Activated CD4-positive, alpha-beta T cell treated with anti-CD3 and anti-CD28 coated beads, Interleukin-2, amount 50 U/mL, for 24 hours (primary cell): ENCODE data around the gene OR52N4.
"Not testable (repeated sequence)": the region's sequence is repeated elsewhere in the genome, so short reads cannot be mapped to it uniquely, and the experiment has no call there.

Experiments used
- DNase-seq, 2 donors: peaks; one replicate each; pipeline ENCODE4 v3.0.0-alpha.2; 2020; ENCODE audit warnings: low read depth in 1 of 2, low spot score in 1 of 2

OR52N4 gene

DNA sequence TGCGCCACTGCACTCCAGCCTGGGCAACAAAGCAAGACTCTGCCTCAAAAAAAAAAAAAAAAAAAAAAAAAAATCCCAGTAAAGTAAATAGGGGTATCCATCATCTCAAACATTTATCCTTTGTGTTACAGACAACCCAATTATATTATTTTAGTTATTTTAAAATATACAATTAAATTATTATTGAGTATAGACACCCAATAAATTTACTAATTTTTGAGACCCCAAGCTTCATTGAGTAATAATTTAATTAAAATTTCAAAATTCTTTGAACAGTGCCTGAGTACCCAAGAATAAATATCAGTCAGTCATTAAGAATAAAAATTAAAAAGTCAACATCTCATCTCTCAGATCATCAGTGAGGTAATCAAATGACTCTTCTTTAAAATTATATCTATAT, at the start of gene OR52N4:
TSS of gene OR52N4 (plus strand) at position 301 of the 400 bp plus-strand sequence. CDS start 498 bp downstream, outside the sequence.
- no peak for DNase-seq

DNA sequence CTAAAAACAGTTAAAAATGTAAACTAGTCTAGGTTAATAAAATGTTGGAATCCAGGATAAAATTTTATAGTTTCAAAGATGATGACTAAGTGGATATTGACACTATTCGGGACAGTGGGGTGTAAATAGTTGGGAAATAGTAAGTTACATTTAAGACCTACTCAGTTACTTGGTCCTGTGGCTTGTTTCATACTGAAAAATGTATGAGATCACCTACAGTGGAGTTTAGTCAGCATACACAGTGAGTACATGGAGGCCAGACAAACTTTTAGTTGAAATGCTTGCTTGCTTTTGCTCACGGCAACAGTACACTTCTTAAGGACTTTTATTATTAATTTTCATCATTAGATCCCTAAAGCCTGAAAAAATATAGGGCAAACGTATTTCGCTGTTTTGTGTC, 48.4 kb upstream of the OR52N4 start:
- DNase-seq: no peak

DNA sequence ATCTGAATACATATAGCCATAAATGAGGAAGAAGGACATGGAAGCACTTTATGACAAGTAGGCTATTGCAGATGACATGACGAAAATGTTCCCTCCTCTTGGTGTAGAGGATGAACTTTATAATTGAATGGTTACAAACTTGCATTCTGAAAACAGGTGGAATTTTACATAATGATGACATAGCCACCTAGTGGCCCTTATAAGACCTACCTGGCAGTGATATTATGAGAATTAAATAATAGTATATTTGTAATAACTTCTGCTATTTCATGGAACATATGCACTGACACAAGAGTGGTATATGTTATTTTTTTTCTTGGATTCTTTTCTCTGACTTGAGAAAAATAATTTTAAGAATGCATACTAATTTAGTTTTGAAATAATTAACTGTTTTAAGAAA, 41.5 kb upstream of the OR52N4 start:
- DNase-seq: no peak

DNA sequence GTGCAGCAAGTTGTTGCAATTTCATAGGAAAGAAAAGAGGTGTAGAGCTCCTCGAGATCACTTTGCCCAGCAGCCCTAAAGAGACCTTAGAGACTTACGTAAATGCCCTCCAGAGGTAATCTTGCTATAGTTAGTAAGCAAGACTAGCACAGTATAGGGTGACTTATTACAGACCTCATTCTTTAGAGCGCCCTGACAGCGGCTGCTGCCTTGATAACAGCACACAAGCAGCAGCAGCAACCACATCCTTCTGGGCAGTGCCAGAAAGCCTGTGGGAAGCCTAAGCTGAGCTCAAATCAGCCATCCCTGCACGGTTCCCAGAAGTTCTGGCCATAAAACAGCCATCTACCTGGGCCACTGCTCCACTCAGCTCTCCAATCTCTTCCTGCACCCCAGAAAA, 40.3 kb upstream of the OR52N4 start:
- no peak for DNase-seq

DNA sequence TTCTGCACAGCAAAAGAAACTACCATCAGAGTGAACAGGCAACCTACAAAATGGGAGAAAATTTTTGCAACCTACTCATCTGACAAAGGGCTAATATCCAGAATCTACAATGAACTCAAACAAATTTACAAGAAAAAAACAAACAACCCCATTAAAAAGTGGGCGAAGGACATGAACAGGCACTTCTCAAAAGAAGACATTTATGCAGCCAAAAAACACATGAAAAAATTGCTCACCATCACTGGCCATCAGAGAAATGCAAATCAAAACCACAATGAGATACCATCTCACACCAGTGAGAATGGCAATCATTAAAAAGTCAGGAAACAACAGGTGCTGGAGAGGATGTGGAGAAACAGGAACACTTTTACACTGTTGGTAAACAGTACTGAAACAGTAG, 37.5 kb upstream of the OR52N4 start:
- not testable (repeated sequence) for DNase-seq

DNA sequence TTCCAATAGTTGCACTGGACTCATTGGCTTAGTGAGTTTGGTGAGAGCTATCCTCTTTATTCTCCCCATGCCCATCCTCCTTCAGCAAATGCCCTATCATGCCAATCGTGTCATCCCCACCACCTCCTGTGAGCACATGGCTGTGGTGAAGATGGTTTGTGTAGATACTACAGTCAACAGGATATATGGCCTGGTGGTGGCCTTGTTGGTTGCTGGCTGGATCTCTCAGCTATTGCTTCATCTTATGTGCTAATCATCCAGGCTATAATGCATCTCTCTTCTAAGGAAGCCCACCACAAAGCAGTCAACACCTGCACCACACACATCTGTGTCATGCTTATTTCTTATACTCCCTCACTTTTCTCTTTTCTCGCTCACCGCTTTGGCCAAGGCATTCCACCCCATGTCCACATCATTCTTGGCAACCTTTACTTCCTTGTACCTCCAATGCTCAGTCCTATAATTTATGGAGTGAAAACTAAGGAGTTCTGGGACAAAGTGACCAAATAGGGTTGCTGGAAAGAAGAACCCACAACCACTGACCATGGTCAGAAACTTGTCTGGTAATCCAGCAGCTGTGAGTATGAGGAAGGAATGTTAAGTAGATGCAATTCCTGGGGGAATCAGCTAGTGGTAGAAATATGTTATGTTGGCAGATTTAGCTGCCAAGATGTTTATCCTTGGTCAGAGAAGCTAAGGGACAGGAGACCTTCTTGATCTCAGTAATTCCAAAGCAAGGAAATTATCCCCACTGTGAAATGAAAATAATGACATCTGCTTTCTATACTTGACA, 34.1 kb upstream of the OR52N4 start:
- no peak for DNase-seq

DNA sequence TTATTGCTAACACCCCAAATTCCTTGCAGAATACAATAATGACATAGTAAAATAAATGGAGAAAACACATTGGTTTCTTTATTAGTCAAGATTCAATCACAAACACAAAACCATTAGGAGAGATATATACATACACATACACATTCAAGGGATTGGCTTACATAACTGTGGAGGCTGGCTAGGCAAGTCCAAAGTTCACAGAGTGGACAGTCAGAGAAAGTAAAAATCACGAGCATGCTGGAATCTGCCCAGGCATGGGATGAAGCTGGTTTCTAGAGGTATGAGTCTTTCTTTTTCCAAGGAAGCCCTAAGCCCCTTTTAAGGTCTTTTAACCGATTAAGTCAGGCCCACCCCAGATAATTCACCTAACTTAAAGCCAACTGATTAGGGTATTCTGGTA, 31.4 kb upstream of the OR52N4 start:
- no peak for DNase-seq

DNA sequence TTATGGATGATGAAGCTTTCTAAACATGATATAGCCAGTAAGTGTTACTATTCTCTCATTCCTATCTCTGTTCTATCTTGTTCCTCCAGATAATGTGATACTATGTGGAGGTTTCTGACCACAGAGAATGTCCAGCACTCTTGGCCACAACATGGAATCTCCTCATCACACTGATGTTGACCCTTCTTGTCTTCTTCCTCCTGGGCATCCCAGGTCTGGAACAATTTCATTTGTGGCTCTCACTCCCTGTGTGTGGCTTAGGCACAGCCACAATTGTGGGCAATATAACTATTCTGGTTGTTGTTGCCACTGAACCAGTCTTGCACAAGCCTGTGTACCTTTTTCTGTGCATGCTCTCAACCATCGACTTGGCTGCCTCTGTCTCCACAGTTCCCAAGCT, 27.7 kb upstream of the OR52N4 start:
- no peak for DNase-seq

DNA sequence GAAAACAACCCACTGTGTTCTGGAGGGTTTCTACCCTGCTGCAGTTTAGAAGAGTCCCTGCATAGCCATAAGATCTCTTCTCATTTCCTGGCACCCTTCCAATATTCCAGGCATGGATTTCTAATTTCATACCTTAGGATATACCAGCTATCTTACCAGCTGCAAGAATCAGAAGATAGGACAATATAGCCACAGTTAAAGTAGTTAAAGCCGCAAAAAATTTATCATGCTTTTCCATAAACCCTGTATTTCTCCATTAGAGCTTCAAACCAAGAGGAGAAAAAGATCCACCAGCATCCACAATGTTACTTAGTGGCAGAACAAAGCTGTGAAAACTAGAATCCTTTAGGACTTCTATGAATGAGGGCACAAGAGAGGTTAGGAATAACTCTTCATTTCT, 26.4 kb upstream of the OR52N4 start:
- no peak for DNase-seq

DNA sequence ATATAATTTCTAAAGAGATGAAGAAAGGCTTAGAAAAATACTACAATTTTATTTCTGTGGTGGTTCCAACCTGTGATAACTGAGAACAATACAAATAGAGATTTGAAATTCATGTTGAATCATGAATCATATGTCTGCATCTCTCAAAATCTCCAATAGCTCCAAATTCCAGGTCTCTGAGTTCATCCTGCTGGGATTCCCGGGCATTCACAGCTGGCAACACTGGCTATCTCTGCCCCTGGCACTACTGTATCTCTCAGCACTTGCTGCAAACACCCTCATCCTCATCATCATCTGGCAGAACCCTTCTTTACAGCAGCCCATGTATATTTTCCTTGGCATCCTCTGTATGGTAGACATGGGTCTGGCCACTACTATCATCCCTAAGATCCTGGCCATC, 17.6 kb upstream of the OR52N4 start, which contains the start of gene OR56B1:
TSS of gene OR56B1 (plus strand) at position 53 of the 400 bp plus-strand sequence. CDS start at position 122, 69 bp downstream.
- no peak for DNase-seq

DNA sequence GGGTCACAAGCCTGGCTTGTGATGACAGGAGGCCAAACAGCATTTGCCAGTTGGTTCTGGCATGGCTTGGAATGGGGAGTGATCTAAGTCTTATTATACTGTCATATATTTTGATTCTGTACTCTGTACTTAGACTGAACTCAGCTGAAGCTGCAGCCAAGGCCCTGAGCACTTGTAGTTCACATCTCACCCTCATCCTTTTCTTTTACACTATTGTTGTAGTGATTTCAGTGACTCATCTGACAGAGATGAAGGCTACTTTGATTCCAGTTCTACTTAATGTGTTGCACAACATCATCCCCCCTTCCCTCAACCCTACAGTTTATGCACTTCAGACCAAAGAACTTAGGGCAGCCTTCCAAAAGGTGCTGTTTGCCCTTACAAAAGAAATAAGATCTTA, 17.0 kb upstream of the OR52N4 start:
- DNase-seq: no peak

DNA sequence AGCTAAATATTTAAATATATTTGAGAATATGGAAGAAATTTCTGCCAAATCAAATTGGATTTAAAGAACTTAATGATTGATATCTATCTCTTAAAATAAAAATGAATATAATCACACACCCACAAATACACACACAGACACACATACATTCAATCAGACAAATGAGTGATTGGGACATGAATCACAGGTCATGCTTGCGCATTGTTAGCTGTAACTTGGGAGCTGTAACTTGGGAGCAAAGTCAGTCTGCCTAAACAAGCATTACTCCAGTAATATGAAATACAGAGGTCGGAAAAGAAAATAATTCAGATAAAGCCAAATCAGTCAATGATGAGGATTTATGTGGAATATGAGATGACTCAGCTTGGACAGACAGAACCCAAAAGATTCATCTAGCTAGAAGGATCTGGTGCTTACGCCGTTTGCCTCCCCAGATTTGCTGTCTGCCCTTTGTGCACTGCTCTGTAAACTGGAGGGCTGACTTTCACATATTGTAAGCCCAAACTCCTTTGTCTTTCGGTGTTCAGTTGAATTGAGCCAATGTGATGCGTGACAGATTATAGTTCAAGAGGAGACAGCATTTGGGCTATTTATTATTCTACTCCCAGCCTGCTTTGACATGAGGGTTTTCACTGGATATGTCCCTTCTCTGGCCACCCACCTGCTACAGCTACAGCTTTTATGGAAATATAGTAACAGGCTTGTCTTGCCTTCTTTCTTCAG, 16.2 kb upstream of the OR52N4 start:
- no peak for DNase-seq

DNA sequence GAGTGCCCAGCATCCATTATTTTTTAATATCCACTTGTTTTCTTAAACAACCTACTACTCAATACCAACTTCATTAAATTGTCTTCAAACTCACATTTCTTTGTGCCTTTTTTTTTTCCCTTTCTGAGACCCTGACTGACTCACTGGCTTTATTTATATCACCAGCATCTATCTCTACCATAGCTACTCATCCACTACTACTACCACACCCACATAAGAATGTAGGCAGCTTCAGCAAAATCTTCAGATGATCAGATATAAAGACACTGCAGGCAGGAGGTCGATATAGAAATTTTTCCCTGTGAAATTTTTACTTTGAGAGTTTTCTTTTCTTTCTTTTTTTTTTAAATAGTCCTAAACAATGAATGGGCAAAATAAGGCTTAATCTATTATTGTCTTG, 15.6 kb upstream of the OR52N4 start:
- no peak for DNase-seq

DNA sequence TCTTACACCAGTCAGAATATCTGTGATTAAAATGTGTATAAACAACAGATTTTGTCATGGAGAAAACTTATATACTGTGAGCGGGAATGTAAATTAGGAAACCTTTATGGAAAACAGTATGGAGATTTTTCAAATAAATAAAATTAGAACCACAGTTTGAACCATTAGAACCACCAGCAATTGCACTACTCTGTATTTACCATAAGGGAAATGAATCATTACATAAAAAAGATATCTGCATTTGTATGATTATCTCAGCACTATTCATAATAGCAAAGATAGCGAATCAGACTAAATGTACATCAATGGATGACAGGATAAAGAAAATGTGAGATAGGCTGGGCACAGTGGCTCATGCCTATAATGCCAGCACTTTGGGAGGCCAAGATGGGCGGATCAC, 7.4 kb upstream of the OR52N4 start:
- no peak for DNase-seq

DNA sequence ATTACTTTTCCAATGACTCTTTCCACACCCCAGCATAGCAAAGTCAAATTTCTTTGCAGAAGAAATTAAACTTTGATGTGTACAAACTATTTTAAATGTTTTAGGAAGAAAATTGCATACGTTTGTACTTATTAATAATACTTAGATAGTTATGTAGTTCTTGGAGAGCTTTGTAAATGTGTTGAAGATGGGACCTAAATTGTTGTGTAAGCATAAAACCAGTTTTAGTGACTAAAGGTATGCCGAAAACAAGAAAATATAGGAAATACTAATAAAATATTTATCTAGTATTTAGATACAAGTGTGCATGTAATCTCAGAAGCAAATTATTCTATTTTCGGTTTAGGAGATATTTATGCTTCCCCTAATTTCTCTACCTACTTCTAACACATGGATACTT, 4.2 kb upstream of the OR52N4 start:
- no peak for DNase-seq

DNA sequence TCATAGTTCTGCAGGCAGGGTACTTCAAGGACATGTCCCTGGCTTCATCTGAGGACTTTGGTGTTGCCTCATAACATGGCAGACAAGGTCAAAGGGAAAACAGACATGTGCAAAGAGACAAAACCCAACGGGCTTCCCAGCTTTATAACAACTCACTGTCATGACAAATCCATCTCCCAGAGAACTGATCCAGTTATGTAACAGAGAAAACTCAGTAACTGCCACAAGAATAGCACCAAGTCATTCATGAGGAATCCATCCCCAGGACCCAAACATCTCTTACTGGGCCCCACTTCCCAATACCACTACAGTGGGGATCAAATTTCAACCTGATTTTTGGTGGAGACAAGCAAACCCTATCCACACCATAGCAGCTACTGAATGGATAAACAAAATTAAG, 13.0 kb downstream of the OR52N4 start:
- no peak for DNase-seq

DNA sequence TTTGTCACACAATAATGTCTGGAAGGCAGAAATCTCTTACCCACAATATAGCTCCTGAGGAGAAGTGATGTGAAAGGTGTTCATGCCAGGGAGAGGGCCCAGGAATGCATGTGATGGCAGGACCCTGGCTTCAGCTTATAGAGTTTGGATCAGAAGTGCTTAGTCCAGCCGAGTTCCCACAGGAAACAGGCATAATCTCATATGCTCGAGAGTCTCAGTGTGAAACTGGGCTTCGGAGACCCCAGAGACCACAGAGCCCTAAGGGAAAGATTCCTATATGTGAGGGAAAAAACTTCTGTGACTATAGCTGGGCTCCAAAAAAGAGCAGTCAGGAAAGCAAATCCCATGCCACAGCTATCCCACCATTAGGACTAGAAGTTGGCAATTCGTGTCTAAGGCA, 29.2 kb downstream of the OR52N4 start, which contains the start of gene OR52N5:
TSS of gene OR52N5 (minus strand) at position 101 of the 400 bp plus-strand sequence. CDS start 4,721 bp downstream, outside the sequence.
- DNase-seq: no peak

DNA sequence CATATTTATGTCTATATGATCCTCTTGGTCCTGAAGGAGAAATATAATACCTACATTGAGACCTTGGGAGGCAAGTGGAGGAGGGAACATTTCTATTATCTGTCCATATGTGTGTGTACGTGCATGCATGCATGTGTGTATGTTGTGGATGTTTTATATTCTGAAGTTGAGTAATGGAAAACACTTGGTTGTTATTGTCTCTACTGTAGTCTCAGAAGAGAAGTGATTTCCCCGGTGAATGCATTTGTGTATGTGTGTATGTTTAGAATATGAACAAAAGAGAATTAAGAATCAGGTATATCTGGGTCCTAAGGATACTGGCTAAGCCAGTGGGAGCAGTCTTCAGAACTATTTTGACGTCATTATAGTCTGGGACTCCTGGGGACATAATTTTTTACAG, 37.1 kb downstream of the OR52N4 start, which contains the start of gene OR52N1:
TSS of gene OR52N1 (minus strand) at position 101 of the 400 bp plus-strand sequence. CDS start 2,449 bp downstream, outside the sequence.
- DNase-seq: no peak

DNA sequence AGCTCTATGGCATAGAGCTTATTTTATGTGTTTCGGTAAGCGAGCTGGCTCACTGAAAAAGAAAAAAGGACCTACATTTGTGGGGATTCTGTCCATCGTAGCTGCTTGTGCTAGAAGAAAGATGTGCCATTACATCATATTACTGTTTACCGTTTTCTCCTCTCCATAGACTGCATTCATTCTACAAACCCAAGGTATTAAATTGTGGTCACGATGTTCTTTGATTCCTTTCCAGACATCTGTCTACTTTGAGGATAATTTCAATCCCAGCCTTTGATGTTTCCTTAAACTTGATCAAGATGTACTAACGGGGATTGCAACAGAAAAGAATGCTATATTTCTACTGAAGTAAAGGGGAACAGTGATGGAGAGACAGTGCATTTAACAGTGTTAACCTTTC, 42.5 kb downstream of the OR52N4 start:
- no peak for DNase-seq

DNA sequence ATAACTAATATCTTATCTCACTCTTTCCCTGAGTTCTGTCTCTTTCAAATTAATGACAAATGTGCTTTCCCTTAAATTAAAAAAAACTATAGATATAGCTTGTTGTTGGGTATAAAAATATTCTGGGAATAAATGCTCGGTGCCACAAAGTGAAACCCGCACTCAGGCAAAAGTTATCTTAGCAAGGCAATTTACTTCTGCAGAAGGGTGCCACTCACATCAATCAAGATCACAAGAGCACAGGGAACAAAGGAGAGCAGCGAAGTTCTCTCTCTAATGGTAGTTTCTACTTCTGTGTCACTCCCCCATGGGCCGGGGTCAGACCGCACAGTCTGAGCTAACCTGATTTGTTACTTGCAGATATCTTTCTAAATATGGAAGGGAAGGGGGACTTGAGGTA, 49.9 kb downstream of the OR52N4 start:
- no peak for DNase-seq
